Peyer's patch (tissue), 4 donors: ENCODE data around the gene C17orf75. TPM values are rescaled to one million over a fixed set of nuclear protein-coding genes. Genes with fewer than 3 reads are reported as not detected.

ENCODE experiments used
- DNase-seq, 3 donors: peaks; one replicate each; pipeline ENCODE4 v3.0.0-alpha.2; 2017 to 2019
- H3K27ac ChIP-seq, 4 donors: fragments of 200-600 bp; sonication (generic); one replicate each; pipeline ENCODE4 v1.5.1; 2016 to 2019
- H3K27me3 ChIP-seq, 2 donors: fragments of 200-600 bp; sonication (generic); one replicate each; pipeline ENCODE4 v1.5.1; 2019
- H3K36me3 ChIP-seq, 3 donors: fragments of 200-600 bp; sonication (generic); one replicate each; pipeline ENCODE4 v1.5.1; 2016 to 2019
- H3K4me1 ChIP-seq, 4 donors: fragments of 200-600 bp; sonication (generic); one replicate each; pipeline ENCODE4 v1.5.1; 2016 to 2019
- H3K4me3 ChIP-seq, 4 donors: fragments of 200-600 bp; sonication (generic); 1 replicate in 3 of 4; 2 replicates in 1 of 4; pipeline ENCODE4 v1.5.1; 2016 to 2019; ENCODE audit warnings: mild to moderate bottlenecking in 1 of 4
- H3K9me3 ChIP-seq, 4 donors: fragments of 200-600 bp; sonication (generic); one replicate each; pipeline ENCODE4 v1.5.1; 2016 to 2019; ENCODE audit warnings: mild to moderate bottlenecking in 1 of 4
- POLR2A ChIP-seq, 2 donors: fragments of 450-650 bp; IDR thresholded peaks; one replicate each; pipeline ENCODE4 v1.5.1; 2017; ENCODE audit warnings: antibody characterized with exemption in 2 of 2, mild to moderate bottlenecking in 2 of 2, moderate library complexity in 2 of 2
- total RNA-seq, 4 donors: library from RNA; depleted of rRNA; stranded (reverse); fragments of >200 nt; gene quantifications; one replicate each; pipeline ENCODE4 v1.1.0, GENCODE V29; 2016
- TF ChIP-seq, protein P1 (sequence below), 6 experiments: fragments of 450-650 bp in 4 of 6; fragments of 200-600 bp in 2 of 6; sonication (generic) in 1 of 6; IDR thresholded peaks; one replicate each; pipeline ENCODE4 v1.5.1; 2017 to 2019; ENCODE audit warnings: antibody characterized with exemption in 6 of 6, mild to moderate bottlenecking in 3 of 6, moderate library complexity in 1 of 6

C17orf75 gene
- total RNA-seq, 4 donors from 2014 or later = 7.4 to 21.6 (median 14.3) TPM

DNA sequence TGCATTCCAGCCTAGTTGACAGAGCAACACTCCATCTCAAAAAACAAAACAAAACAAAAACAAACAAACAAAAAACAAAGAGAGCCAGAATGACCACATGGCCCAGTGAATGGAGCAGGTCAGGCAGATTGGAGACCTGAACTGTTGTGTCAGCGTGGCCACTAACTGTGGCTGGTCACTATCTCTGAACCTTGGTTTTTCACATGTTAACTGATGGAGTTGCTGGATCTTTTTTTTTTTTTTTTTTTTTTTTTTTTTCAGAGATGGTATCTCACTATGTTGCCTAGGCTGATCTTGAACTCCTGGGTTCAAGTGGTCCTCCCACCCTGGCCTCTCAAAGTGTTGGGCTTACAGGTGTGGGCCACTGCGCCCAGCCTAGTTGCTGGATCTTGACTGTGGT lies 44.5 kb downstream of the C17orf75 start:
- H3K4me1 ChIP-seq = no peaks in the 10 kb centered on the region
- DNase-seq = no peak
- H3K4me3 ChIP-seq = no peak overlapping the region
- H3K27me3 ChIP-seq = no peaks in the 10 kb centered on the region
- no peaks in the 10 kb centered on the region for H3K36me3 ChIP-seq
- no peaks in the 10 kb centered on the region for H3K9me3 ChIP-seq
- H3K27ac ChIP-seq = no peak overlapping the region
- TF ChIP-seq POLR2A (IDR thresholded peaks at IDR 0.05) = no peak
- TF ChIP-seq, protein P1, sequence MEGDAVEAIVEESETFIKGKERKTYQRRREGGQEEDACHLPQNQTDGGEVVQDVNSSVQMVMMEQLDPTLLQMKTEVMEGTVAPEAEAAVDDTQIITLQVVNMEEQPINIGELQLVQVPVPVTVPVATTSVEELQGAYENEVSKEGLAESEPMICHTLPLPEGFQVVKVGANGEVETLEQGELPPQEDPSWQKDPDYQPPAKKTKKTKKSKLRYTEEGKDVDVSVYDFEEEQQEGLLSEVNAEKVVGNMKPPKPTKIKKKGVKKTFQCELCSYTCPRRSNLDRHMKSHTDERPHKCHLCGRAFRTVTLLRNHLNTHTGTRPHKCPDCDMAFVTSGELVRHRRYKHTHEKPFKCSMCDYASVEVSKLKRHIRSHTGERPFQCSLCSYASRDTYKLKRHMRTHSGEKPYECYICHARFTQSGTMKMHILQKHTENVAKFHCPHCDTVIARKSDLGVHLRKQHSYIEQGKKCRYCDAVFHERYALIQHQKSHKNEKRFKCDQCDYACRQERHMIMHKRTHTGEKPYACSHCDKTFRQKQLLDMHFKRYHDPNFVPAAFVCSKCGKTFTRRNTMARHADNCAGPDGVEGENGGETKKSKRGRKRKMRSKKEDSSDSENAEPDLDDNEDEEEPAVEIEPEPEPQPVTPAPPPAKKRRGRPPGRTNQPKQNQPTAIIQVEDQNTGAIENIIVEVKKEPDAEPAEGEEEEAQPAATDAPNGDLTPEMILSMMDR (IDR thresholded peaks at IDR 0.05) = no peak

DNA sequence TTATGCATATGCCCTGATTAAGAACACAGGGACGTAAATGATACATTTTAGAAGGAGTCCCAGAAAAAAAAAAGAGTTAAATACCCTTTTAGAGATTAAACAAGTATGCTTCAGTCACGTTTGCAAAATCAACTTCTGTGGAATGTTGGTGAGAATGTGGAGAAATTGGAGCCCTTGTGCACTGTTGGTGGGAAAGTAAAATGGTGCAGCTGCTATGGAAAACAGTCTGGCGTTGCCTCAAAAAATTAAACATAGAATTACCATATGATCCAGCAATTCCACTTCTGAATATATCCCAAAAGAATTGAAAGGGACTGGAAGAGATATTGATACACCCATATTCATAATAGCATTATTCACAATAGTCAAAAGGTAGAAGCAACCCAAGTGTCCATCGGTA lies 49.9 kb downstream of the C17orf75 start:
- Histone ChIP-seq H3K4me1 (no peaks in the 10 kb centered on the region), H3K4me3 (no peak overlapping the region), H3K27me3 (no peaks in the 10 kb centered on the region), H3K36me3 (no peaks in the 10 kb centered on the region), H3K27ac (no peak overlapping the region), H3K9me3 (no peaks in the 10 kb centered on the region)
- DNase-seq = no peak
- TF ChIP-seq, protein P1 (IDR thresholded peaks at IDR 0.05) = no peak
- no peak for TF ChIP-seq POLR2A (IDR thresholded peaks at IDR 0.05)

DNA sequence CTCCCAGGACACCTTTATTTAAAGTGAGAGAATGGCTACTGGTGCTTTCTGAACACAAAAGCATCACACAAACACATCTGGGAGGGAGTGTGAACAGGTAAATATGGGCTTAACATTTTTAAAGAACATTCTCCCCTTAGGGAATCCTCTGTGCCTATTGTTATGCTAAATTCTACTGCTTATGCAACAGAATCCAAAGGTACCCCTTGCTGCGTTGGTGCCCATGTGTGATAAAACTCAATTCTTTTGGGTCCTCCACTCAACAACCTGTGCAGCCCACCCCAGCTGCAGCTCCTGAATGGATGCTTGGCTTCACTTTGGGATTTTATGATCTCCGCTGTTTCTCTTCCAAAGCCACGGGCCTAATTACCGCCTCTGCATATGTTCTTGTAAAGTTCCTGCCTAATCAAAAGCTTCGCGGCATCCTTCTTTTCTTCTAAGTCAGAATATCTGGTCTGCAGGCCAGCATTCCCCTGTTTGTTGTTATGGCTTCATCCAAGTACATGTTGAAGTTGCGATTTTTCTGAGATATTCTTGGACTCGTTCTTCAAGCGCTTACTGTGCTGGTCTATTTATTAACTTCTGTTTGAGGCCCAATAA lies 52.4 kb downstream of the C17orf75 start:
- Histone ChIP-seq H3K27ac (no peak overlapping the region), H3K27me3 (no peaks in the 10 kb centered on the region), H3K4me3 (no peak overlapping the region), H3K9me3 (no peaks in the 10 kb centered on the region), H3K36me3 (no peaks in the 10 kb centered on the region), H3K4me1 (no peaks in the 10 kb centered on the region)
- TF ChIP-seq POLR2A (IDR thresholded peaks at IDR 0.05) = no peak
- TF ChIP-seq, protein P1 (IDR thresholded peaks at IDR 0.05) = no peak
- no peak for DNase-seq

DNA sequence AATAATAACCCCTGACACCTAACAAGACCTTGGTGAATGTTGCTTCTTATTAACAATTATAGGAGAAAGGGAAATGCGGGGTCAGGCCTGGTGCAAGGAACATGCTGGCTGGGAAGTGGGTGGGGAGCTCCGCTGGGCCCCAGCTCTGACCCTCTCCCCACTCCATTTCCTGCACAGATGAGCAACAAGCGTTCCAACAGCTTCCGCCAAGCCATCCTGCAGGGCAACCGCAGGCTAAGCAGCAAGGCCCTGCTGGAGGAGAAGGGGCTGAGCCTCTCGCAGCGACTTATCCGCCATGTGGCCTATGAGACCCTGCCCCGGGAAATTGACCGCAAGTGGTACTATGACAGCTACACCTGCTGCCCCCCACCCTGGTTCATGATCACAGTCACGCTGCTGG lies 53.4 kb downstream of the C17orf75 start:
- no peak for TF ChIP-seq POLR2A (IDR thresholded peaks at IDR 0.05)
- TF ChIP-seq, protein P1 (IDR thresholded peaks at IDR 0.05) = no peak
- no peaks in the 10 kb centered on the region for H3K27me3 ChIP-seq
- no peaks in the 10 kb centered on the region for H3K9me3 ChIP-seq
- H3K4me1 ChIP-seq = no peaks in the 10 kb centered on the region
- no peak overlapping the region for H3K4me3 ChIP-seq
- H3K27ac ChIP-seq = no peak overlapping the region
- DNase-seq = no peak
- H3K36me3 ChIP-seq = no peaks in the 10 kb centered on the region

DNA sequence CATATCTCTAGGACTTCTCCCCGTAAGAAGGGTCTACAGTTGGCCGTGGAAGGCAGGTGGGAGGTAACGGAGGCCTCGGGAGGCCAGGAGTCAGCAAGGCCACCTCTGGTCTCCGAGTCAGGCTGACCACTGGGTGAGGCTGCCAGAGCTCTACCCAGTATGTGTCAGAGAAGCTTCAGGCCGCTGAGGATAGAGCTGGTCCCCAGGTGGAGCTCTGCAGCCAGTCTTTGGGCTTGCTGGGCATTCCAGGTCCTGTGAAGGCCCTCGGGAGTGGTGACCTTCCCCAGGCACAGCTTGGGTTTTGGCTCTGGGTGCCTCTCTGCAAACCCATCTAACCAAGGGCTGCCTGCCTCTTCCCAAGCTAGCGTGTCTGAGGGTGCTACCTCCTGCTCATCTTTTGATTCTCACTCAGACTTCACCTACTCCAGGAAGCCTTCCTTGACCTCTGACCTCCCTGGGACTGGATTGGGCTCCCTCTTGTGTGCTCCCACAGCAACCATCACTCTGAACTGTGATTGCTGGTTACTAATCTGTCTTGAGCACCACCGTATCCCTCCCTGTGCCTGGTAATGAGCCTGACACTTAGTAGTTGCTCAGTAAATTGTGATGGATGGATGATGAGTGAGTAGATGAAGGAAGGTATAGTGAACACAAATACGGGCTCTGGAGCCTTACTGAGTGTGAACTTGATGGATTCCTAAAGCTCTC lies 54.0 kb downstream of the C17orf75 start:
- Histone ChIP-seq H3K27me3 (no peaks in the 10 kb centered on the region), H3K9me3 (no peaks in the 10 kb centered on the region), H3K4me1 (no peaks in the 10 kb centered on the region), H3K27ac (no peak overlapping the region), H3K36me3 (no peaks in the 10 kb centered on the region), H3K4me3 (no peak overlapping the region)
- DNase-seq = no peak
- TF ChIP-seq, protein P1 (IDR thresholded peaks at IDR 0.05) = no peak
- TF ChIP-seq POLR2A (IDR thresholded peaks at IDR 0.05) = no peak
